GM21528 (cell line): ENCODE results near the gene ELF1.
"Not testable (repeated sequence)": the region's sequence is repeated elsewhere in the genome, so short reads cannot be mapped to it uniquely, and the experiment has no call there.

Experiments
- ATAC-seq: cut with Tn5 transposase; IDR thresholded peaks from one replicate; pipeline ENCODE4 v1.9.1; 2021; ENCODE audit warnings: mild to moderate bottlenecking, moderate library complexity; ENCODE audit not compliant: unreplicated experiment, low FRiP score

ELF1 gene

GRCh38 chr13:41048640-41049039, 29.5 kb upstream of the ELF1 start:
- ATAC-seq, result no peak

GRCh38 chr13:41042419-41042818, 23.3 kb upstream of the ELF1 start:
- ATAC-seq, result not testable (repeated sequence)

- no peak for ATAC-seq
Measured at GRCh38 chr13:41040584-41041334, 21.6 kb upstream of the ELF1 start.

- no peak for ATAC-seq
Measured at GRCh38 chr13:41039746-41040145, 20.6 kb upstream of the ELF1 start.

GRCh38 chr13:41036557-41036956, 17.4 kb upstream of the ELF1 start:
- not testable (repeated sequence) for ATAC-seq

GRCh38 chr13:41034881-41035280, 15.8 kb upstream of the ELF1 start:
- no peak for ATAC-seq

- ATAC-seq, result no peak
Measured at GRCh38 chr13:41034382-41034781, 15.3 kb upstream of the ELF1 start.

GRCh38 chr13:41032691-41033376, 13.7 kb upstream of the ELF1 start:
- ATAC-seq, result no peak

- no peak for ATAC-seq
Measured at GRCh38 chr13:41029629-41030028, 10.5 kb upstream of the ELF1 start.

- ATAC-seq, result no peak
Measured at GRCh38 chr13:41028051-41028450, 8.9 kb upstream of the ELF1 start.

GRCh38 chr13:41026788-41027187, 7.7 kb upstream of the ELF1 start:
- no peak for ATAC-seq

- no peak for ATAC-seq
Measured at GRCh38 chr13:41025518-41025917, 6.4 kb upstream of the ELF1 start.

- peak; percentile 43 for ATAC-seq
Measured at GRCh38 chr13:41019578-41020347, 647 bp upstream of the ELF1 start.

- ATAC-seq, result no peak
Measured at GRCh38 chr13:41018602-41018948, 541 bp downstream of the ELF1 start.

- ATAC-seq, result no peak
Measured at GRCh38 chr13:41017817-41018601, 1.1 kb downstream of the ELF1 start.

GRCh38 chr13:41017159-41017558, 2.0 kb downstream of the ELF1 start:
- no peak for ATAC-seq

GRCh38 chr13:41015920-41016319, 3.2 kb downstream of the ELF1 start:
- ATAC-seq, result no peak

- ATAC-seq, result no peak
Measured at GRCh38 chr13:41013835-41014234, 5.3 kb downstream of the ELF1 start.

GRCh38 chr13:41012536-41012935, 6.6 kb downstream of the ELF1 start:
- no peak for ATAC-seq

- no peak for ATAC-seq
Measured at GRCh38 chr13:41011382-41011956, 7.6 kb downstream of the ELF1 start.
